NT2/D1 (cell line): ENCODE data around the gene CST6.

Experiments used
- SUZ12 ChIP-seq: IDR thresholded peaks from 2 replicates; pipeline ENCODE4 v1.6.1; 2011; ENCODE audit not compliant: insufficient read length, insufficient read depth; ENCODE audit errors: extremely low read depth
- YY1 ChIP-seq: IDR thresholded peaks from 2 replicates; pipeline ENCODE4 v1.6.1; 2011; ENCODE audit not compliant: insufficient read length, insufficient read depth
- ZNF274 ChIP-seq: IDR thresholded peaks from 2 replicates; pipeline ENCODE4 v1.6.1; 2011; ENCODE audit warnings: mild to moderate bottlenecking, low read depth, low read length

- no peak for TF ChIP-seq ZNF274
- no peak for TF ChIP-seq YY1
- no peak for TF ChIP-seq SUZ12
Measured at GRCh38 chr11:66039765-66040164, 28.0 kb downstream of the CST6 start.
